GM21825 (cell line): ENCODE measurements around the gene OXCT2.
"Not testable (repeated sequence)": the region's sequence is repeated elsewhere in the genome, so short reads cannot be mapped to it uniquely, and the experiment has no call there.

Experiments
- ATAC-seq: cut with Tn5 transposase; IDR thresholded peaks from one replicate; pipeline ENCODE4 v1.9.1; 2021; ENCODE audit warnings: mild to moderate bottlenecking, moderate library complexity; ENCODE audit not compliant: unreplicated experiment

OXCT2 gene

GRCh38 chr1:39787964-39788363, 16.8 kb upstream of the OXCT2 start:
- peak; percentile 6 for ATAC-seq

- ATAC-seq = no peak
Measured at GRCh38 chr1:39787468-39787867, 16.3 kb upstream of the OXCT2 start.

GRCh38 chr1:39787108-39787375, 15.9 kb upstream of the OXCT2 start:
- not testable (repeated sequence) for ATAC-seq

GRCh38 chr1:39786303-39787107, 15.4 kb upstream of the OXCT2 start:
- ATAC-seq = not testable (repeated sequence)

DNA sequence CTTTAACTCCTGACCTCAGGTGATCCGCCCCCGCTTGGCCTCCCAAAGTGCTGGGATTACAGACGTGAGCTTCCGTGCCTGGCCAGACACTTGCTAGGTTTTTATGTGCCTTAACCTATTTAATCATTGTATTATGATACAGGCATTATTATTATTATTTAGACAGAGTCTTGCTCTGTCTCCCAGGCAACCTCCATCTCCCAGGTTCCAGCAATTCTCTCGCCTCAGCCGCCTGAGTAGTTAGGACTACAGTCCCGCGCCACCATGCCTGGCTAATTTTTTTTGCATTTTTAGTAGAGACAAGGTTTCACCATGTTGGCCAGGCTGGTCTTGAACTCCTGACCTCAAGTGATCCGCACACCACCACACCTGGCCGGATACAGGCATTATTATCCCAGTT, 11.5 kb upstream of the OXCT2 start:
- not testable (repeated sequence) for ATAC-seq

GRCh38 chr1:39782103-39782502, 11.0 kb upstream of the OXCT2 start:
- no peak for ATAC-seq

GRCh38 chr1:39781349-39781715, 10.2 kb upstream of the OXCT2 start:
- no peak for ATAC-seq

DNA sequence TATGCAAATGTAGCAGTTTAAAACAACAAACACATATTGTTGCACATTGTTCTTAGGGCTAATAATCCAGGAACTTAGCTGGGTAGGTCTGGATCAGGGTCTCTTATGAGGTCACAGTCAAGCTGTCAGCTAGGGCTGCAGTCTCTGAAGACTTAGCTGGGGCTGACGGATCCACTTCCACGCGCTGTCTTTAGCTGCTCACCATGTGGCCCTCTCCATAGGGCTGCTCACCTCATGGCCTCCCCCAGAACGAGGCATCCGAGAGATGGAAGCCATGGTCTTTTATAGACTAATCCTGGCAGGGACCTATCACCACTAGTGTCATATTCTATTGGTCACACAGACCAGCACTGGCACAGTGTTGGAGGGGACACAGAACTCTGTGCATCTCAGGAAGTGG, 8.7 kb upstream of the OXCT2 start:
- ATAC-seq = no peak

GRCh38 chr1:39779137-39779536, 8.0 kb upstream of the OXCT2 start:
- ATAC-seq = no peak

DNA sequence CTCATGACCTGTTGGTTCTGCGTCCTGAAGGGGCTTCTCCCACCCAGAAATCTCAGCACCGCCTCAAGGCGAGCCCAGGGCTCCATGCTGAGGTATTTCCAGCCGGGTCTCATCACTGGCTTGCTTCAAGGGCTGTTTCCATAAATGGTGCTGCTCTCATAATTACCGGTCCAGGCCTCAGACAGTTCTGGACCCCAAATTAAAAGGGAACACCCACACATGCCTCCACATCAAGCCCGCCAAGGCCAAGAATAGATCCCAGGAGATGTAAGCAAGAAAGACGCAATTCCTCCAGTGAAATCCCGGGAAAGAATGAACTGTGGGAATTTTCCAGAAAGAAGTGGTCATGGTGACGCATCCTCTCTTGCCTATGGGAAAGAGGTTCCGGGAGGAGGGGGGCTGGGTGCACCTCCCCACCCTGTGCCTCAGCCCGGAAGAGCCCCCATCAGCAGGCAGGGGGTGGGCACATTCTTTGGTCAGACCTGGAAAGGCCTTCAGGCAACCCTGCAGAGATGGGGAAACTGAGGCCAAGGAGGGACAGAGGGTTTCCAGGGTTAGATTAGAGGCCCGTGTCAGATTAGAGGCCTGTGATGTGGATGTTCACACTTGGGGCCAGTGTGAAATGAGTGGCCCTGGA, 7.4 kb upstream of the OXCT2 start:
- ATAC-seq = not testable (repeated sequence)

DNA sequence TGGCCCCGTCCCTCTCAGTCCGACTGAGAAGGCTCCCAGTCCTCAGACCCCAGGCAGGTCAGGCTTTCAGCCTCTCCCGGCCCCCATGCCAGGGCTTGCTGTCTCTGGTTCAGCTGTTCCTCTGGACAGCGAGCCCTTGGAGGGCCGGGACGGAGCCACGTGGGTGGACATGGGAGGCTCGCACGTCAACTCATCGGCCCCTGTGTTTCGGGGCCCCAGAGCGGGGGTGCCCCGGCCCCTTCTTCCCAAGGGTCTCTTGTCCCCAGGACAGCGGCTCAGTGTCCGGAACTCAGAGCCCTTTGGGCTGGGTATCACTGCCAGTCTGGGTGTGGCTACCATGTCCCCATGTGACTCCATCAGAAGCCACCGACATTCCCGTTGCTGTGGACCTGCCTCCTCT, 6.7 kb upstream of the OXCT2 start:
- not testable (repeated sequence) for ATAC-seq

GRCh38 chr1:39777306-39777705, 6.2 kb upstream of the OXCT2 start:
- ATAC-seq = no peak

DNA sequence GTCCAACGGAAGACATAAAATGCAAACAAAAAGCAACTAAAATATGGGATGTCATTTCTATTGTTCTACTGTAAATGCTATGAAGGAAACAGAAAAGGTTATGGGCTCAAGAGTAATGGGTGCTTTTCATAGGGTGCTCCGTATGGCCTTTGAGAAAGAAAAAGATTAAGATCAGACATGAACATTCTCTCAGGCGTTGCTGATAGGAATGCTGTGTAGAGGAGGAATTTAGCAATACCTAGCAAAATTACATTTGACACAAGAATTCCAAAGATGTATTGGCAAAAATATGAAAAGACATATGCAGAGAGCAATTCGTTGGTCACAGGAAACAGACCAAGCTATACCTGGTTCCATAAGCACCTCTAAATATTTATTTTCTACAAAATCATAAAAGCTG, 5.7 kb upstream of the OXCT2 start:
- no peak for ATAC-seq

- ATAC-seq = peak; percentile 53
Measured at GRCh38 chr1:39776400-39776713, 5.2 kb upstream of the OXCT2 start.

- peak; percentile 44 for ATAC-seq
Measured at GRCh38 chr1:39775676-39776399, 4.7 kb upstream of the OXCT2 start.

GRCh38 chr1:39775141-39775540, 4.0 kb upstream of the OXCT2 start:
- not testable (repeated sequence) for ATAC-seq

DNA sequence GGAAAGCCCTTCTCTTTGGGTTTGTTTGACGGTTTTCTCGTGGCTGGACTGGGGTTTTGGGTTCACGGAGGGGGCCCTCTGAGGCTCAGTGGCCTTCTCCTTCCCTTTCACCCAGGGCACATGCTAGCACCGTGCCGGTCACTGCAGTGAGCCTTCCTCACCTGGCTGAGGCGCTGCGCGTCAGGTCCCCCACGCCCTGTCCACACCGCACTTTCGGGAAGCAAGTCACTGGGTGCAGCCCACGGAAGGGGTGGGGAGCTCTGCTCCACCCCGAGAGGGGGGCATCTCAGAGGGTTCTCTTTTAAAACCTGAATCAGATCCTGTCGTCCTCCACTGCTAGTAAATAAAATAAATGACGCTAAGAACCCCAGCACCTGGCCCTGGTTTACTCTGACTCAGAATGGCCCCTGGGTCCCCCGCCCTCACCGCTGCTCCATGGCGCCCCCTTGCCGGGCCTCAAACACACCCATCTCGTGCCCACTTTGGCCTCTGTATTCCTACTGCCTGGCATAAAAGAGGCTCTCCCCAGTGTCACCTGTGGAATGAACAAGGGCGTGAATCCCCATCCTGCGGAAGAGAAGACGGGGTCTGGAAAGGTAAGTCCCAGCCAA, 2.3 kb upstream of the OXCT2 start:
- ATAC-seq = not testable (repeated sequence)

GRCh38 chr1:39770100-39771021, 787 bp downstream of the OXCT2 start:
- not testable (repeated sequence) for ATAC-seq

DNA sequence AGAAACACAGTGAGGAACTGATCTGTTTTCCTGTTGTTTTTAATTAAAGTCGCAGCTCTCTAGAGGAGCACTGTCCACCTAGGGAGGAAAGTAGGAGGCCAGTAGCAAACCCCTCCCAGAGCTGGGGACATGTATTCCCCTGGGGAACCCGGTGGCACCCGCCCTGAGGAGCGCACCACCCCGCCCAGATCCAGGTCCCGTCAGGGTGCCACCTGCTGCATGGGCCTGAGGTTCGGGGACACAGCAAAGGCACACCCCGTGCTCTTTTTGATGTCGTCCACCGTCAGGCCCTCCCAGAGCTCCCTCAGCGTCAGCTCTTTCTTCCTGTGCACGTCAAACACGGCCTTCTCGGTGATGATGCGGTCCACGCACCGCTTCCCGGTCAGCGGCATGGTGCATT, 1.6 kb downstream of the OXCT2 start:
- ATAC-seq = not testable (repeated sequence)

GRCh38 chr1:39766466-39766865, 4.7 kb downstream of the OXCT2 start:
- ATAC-seq = not testable (repeated sequence)

DNA sequence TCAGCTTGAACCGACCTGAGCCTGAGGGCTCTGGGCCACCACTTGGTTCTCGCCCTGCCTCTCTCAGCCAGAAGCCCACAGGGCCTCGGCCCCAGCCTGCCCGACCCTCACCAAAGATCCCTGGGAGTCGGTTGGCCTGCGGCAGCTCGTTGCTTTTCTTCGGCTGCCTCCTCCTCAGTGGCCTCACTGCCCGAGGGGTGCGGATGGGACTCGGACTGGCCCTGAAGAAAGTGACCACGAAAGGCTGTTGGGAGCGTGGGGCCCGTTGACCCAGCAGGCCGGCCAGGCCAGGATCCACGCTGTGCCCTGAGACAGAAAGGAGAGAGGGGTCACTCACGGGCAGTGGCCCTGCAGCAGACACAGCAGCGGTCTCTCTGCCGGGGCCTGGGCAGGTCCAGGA, 6.6 kb downstream of the OXCT2 start:
- ATAC-seq = not testable (repeated sequence)
